BJ (cell line): Measurements from ENCODE around the gene PMEPA1. TPM values are rescaled to one million over a fixed set of nuclear protein-coding genes. Genes with fewer than 3 reads are reported as not detected.

Experiments
- CTCF ChIA-PET: fragments of 350-600 bp; formaldehyde crosslinking; extraction: SDS; loops from one replicate; lab custom pipeline; 2021; ENCODE audit warnings: antibody characterized with exemption, inconsistent platforms; lab: Yijun Ruan, JAX
- POLR2A ChIA-PET: fragments of 300-600 bp; sonication (Branson Sonifier 250); formaldehyde crosslinking; extraction: SDS; loops from one replicate; lab custom pipeline; 2021; ENCODE audit warnings: antibody characterized with exemption; lab: Charles Lee
- DNase-seq: peaks from one replicate; pipeline ENCODE4 v3.0.0-alpha.2; 2011; ENCODE audit warnings: low read depth
- H3K27me3 ChIP-seq: 2 replicates; pipeline ENCODE4 v1.6.0; 2011; ENCODE audit warnings: low read length; ENCODE audit not compliant: control insufficient read depth, insufficient read depth
- H3K36me3 ChIP-seq: 2 replicates; pipeline ENCODE4 v1.5.1; 2011; ENCODE audit warnings: low read length; ENCODE audit not compliant: control insufficient read depth, insufficient read depth
- H3K4me3 ChIP-seq: 2 replicates; pipeline ENCODE4 v1.5.1; 2011; ENCODE audit warnings: low read depth, mild to moderate bottlenecking, control low read depth, low read length
- polyA plus RNA-seq: library from polyadenylated mRNA; depleted of rRNA; stranded (reverse); fragments of >200 nt; gene quantifications from 2 replicates; pipeline ENCODE4 v1.2.3, GENCODE V29; 2011
- TF ChIP-seq, protein P1 (sequence below): IDR thresholded peaks from 2 replicates; pipeline ENCODE4 v1.5.1; 2011; ENCODE audit warnings: low read depth, mild to moderate bottlenecking, control low read depth, inconsistent platforms, low read length, moderate library complexity; ENCODE audit not compliant: insufficient read depth

PMEPA1 gene
- polyA plus RNA-seq, 1 experiment, result 5.0 TPM

- H3K4me3 ChIP-seq, result peak overlapping the region; percentile 31; the same call in 1 of the 2 replicates
- DNase-seq, result peak; percentile 86
- TF ChIP-seq, protein P1, sequence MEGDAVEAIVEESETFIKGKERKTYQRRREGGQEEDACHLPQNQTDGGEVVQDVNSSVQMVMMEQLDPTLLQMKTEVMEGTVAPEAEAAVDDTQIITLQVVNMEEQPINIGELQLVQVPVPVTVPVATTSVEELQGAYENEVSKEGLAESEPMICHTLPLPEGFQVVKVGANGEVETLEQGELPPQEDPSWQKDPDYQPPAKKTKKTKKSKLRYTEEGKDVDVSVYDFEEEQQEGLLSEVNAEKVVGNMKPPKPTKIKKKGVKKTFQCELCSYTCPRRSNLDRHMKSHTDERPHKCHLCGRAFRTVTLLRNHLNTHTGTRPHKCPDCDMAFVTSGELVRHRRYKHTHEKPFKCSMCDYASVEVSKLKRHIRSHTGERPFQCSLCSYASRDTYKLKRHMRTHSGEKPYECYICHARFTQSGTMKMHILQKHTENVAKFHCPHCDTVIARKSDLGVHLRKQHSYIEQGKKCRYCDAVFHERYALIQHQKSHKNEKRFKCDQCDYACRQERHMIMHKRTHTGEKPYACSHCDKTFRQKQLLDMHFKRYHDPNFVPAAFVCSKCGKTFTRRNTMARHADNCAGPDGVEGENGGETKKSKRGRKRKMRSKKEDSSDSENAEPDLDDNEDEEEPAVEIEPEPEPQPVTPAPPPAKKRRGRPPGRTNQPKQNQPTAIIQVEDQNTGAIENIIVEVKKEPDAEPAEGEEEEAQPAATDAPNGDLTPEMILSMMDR, result no peak
- ChIA-PET POLR2A (no interaction called here), CTCF (interaction anchor here (1.3 kb wide), 1 partner anchor 17 kb away, joined by 3 read pairs; no protein-coding TSS in a partner anchor)
- no peaks in the 10 kb centered on the region for H3K36me3 ChIP-seq
- peaks cover 3% of the 10 kb centered on the region for H3K27me3 ChIP-seq
Measured at GRCh38 chr20:57718490-57719009, 8.7 kb upstream of the PMEPA1 start.

DNA sequence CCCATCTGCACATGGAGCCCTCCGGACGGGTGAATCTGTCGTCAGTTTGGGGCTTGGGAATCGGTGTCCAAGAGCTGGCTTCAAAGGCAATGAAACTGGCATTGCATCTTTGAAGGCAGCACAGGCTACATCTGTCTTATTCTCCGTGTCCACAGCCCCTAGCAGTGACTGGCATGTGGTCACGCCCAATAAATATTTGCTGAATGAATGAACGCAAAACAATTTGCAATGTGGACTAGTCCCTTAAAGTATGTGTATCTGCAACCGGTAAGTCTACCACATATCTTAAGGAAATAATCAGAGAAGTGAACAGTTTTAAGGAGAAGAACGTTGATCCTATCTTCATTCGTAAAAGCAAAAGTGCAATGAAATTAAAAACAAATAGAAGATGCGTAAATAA lies 8.0 kb upstream of the PMEPA1 start:
- TF ChIP-seq, protein P1, result no peak
- ChIA-PET POLR2A (no interaction called here), CTCF (interaction anchor here (1.3 kb wide), 1 partner anchor 16 kb away, joined by 3 read pairs; no protein-coding TSS in a partner anchor)
- DNase-seq, result no peak
- Histone ChIP-seq H3K27me3 (no peaks in the 10 kb centered on the region; the same call in none of the 2 replicates), H3K4me3 (no peak overlapping the region), H3K36me3 (no peaks in the 10 kb centered on the region)

- no peak for DNase-seq
- no peaks in the 10 kb centered on the region for H3K36me3 ChIP-seq
- POLR2A ChIA-PET, result no interaction called here
- TF ChIP-seq, protein P1, result no peak
- no peak overlapping the region for H3K4me3 ChIP-seq
- CTCF ChIA-PET, result no interaction called here
- H3K27me3 ChIP-seq, result no peaks in the 10 kb centered on the region; the same call in 1 of the 2 replicates
Measured at GRCh38 chr20:57716901-57717300, 7.1 kb upstream of the PMEPA1 start.

DNA sequence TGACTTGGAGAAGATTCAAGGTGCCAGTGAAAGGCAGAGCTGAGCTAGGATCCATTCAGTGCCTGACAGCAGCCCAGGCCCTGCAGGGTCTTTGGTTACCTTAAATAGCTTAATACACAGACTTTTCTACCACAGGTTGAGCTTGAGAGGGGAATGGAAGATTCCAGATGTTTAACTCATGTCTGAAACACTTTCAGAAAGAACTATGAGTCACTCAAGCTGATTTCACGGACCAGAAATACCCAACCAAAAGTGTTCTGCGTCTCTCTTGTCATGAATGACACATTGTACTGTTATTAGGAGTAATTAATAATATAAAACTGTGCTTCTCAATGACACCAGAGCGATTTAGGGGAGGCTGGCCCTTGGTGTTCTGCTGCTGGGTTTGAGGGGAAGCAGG lies 6.4 kb upstream of the PMEPA1 start:
- ChIA-PET CTCF (interaction anchor here (0.7 to 1.2 kb wide), 2 partner anchors 14 to 62 kb away, joined by 3 read pairs; no protein-coding TSS in a partner anchor), POLR2A (no interaction called here)

GRCh38 chr20:57715268-57715904 lies 5.6 kb upstream of the PMEPA1 start:
- TF ChIP-seq, protein P1, result no peak
- Histone ChIP-seq H3K27me3 (no peaks in the 10 kb centered on the region), H3K4me3 (no peak overlapping the region), H3K36me3 (no peaks in the 10 kb centered on the region)
- no peak for DNase-seq
- ChIA-PET POLR2A (no interaction called here), CTCF (interaction anchor here (0.6 to 1.2 kb wide), 3 partner anchors 13 to 416 kb away, joined by 3 read pairs; no protein-coding TSS in a partner anchor)

More for the DNA sequence above, 6.4 kb upstream of the PMEPA1 start:
- TF ChIP-seq, protein P1, result no peak
- DNase-seq, result no peak
- Histone ChIP-seq H3K4me3 (no peak overlapping the region), H3K36me3 (no peaks in the 10 kb centered on the region), H3K27me3 (no peaks in the 10 kb centered on the region; the same call in 1 of the 2 replicates)
